HEK293 (cell line): ENCODE results near the gene TGFB3.

Experiments
- BCL11A ChIP-seq: fragments of 450-650 bp; formaldehyde crosslinking; IDR thresholded peaks from 2 replicates; pipeline ENCODE4 v1.5.1; 2016; ENCODE audit warnings: low read depth, missing biosample characterization, missing genetic modification characterization
- KLF8 ChIP-seq: fragments of 450-650 bp; formaldehyde crosslinking; IDR thresholded peaks from 2 replicates; pipeline ENCODE4 v1.5.1; 2016; ENCODE audit warnings: missing biosample characterization, missing genetic modification characterization
- ZBTB1 ChIP-seq: fragments of 450-650 bp; formaldehyde crosslinking; IDR thresholded peaks from 2 replicates; pipeline ENCODE4 v1.5.1; 2016; ENCODE audit warnings: missing biosample characterization, missing genetic modification characterization
- ZBTB20 ChIP-seq: fragments of 450-650 bp; formaldehyde crosslinking; IDR thresholded peaks from 2 replicates; pipeline ENCODE4 v1.5.1; 2016; ENCODE audit warnings: missing biosample characterization, missing genetic modification characterization
- ZIC2 ChIP-seq: fragments of 450-650 bp; formaldehyde crosslinking; IDR thresholded peaks from 2 replicates; pipeline ENCODE4 v1.5.1; 2016; ENCODE audit warnings: missing biosample characterization, missing genetic modification characterization
- ZNF121 ChIP-seq: fragments of 450-650 bp; formaldehyde crosslinking; IDR thresholded peaks from 2 replicates; pipeline ENCODE4 v1.5.1; 2016; ENCODE audit warnings: missing biosample characterization, missing genetic modification characterization
- ZNF274 ChIP-seq, 2 experiments: fragments of 200-500 bp in 1 of 2; fragments of 450-650 bp in 1 of 2; sonication (Bioruptor generic) in 1 of 2; formaldehyde crosslinking in 1 of 2; IDR thresholded peaks; 2 replicates each; pipeline versions ENCODE4 v1.5.1 to v1.6.1; 2014 to 2016; ENCODE audit warnings: borderline replicate concordance in 1 of 2, inconsistent platforms in 1 of 2, low read length in 1 of 2, missing biosample characterization in 1 of 2, missing genetic modification characterization in 1 of 2
- ZNF514 ChIP-seq: fragments of 450-650 bp; formaldehyde crosslinking; IDR thresholded peaks from 2 replicates; pipeline ENCODE4 v1.5.1; 2016; ENCODE audit warnings: missing biosample characterization, missing genetic modification characterization
- ZNF549 ChIP-seq: fragments of 450-650 bp; IDR thresholded peaks from 2 replicates; pipeline ENCODE4 v1.5.1; 2018; ENCODE audit warnings: missing biosample characterization, missing genetic modification characterization, mild to moderate bottlenecking, inconsistent platforms, moderate library complexity
- ZNF76 ChIP-seq: fragments of 450-650 bp; formaldehyde crosslinking; IDR thresholded peaks from 2 replicates; pipeline ENCODE4; 2016; ENCODE audit warnings: low read depth, missing biosample characterization, missing genetic modification characterization, borderline replicate concordance
- TF ChIP-seq, protein P1 (sequence below): fragments of 450-650 bp; formaldehyde crosslinking; IDR thresholded peaks from 2 replicates; pipeline ENCODE4 v1.5.1; 2016; ENCODE audit warnings: missing biosample characterization, missing genetic modification characterization
- TF ChIP-seq, protein P2 (sequence below): fragments of 450-650 bp; IDR thresholded peaks from 2 replicates; pipeline ENCODE4 v1.5.1; 2018; ENCODE audit warnings: missing biosample characterization, missing genetic modification characterization
- TF ChIP-seq, protein P3 (sequence below): fragments of 450-650 bp; formaldehyde crosslinking; IDR thresholded peaks from 2 replicates; pipeline ENCODE4 v1.5.1; 2016; ENCODE audit warnings: missing biosample characterization, missing genetic modification characterization, borderline replicate concordance
- TF ChIP-seq, protein P4 (sequence below): fragments of 450-650 bp; formaldehyde crosslinking; IDR thresholded peaks from 2 replicates; pipeline ENCODE4 v1.5.1; 2017; ENCODE audit warnings: missing biosample characterization, missing genetic modification characterization

DNA sequence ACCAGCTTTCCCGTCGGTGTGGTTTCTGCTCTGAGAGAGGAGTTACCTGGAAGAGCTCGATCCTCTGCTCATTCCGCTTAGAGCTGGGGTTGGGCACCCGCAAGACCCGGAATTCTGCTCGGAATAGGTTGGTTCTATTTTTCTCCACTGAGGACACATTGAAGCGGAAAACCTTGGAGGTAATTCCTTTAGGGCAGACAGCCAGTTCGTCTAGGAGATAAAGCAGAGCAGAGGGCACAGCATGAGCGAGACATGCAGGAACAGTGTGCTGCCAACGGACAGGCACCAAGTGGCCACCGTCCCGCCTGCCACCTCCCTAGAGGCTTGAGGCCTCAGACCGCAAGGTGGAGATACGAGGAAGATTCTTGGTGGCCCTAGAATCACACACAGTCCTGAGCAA is 10.3 kb downstream of the TGFB3 start:
- TF ChIP-seq, protein P1, sequence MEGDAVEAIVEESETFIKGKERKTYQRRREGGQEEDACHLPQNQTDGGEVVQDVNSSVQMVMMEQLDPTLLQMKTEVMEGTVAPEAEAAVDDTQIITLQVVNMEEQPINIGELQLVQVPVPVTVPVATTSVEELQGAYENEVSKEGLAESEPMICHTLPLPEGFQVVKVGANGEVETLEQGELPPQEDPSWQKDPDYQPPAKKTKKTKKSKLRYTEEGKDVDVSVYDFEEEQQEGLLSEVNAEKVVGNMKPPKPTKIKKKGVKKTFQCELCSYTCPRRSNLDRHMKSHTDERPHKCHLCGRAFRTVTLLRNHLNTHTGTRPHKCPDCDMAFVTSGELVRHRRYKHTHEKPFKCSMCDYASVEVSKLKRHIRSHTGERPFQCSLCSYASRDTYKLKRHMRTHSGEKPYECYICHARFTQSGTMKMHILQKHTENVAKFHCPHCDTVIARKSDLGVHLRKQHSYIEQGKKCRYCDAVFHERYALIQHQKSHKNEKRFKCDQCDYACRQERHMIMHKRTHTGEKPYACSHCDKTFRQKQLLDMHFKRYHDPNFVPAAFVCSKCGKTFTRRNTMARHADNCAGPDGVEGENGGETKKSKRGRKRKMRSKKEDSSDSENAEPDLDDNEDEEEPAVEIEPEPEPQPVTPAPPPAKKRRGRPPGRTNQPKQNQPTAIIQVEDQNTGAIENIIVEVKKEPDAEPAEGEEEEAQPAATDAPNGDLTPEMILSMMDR (tag by site-specific recombination) = no peak
- TF ChIP-seq, protein P2, sequence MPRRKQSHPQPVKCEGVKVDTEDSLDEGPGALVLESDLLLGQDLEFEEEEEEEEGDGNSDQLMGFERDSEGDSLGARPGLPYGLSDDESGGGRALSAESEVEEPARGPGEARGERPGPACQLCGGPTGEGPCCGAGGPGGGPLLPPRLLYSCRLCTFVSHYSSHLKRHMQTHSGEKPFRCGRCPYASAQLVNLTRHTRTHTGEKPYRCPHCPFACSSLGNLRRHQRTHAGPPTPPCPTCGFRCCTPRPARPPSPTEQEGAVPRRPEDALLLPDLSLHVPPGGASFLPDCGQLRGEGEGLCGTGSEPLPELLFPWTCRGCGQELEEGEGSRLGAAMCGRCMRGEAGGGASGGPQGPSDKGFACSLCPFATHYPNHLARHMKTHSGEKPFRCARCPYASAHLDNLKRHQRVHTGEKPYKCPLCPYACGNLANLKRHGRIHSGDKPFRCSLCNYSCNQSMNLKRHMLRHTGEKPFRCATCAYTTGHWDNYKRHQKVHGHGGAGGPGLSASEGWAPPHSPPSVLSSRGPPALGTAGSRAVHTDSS = no peak
- TF ChIP-seq ZNF514 (tag by site-specific recombination) (no peak), ZNF274 (IDR thresholded peaks at IDR 0.05; ENCODE audit: low read length) (no peak), ZNF274 (tag by site-specific recombination; IDR thresholded peaks at IDR 0.05; ENCODE audit: borderline replicate concordance) (no peak), ZNF121 (tag by site-specific recombination) (no peak), KLF8 (tag by site-specific recombination) (no peak), BCL11A (tag by site-specific recombination) (no peak), ZIC2 (no peak), ZBTB1 (tag by site-specific recombination) (no peak), ZBTB20 (no peak), ZNF76 (tag by site-specific recombination) (no peak), ZNF549 (tag by site-specific recombination) (no peak)
- TF ChIP-seq, protein P3, sequence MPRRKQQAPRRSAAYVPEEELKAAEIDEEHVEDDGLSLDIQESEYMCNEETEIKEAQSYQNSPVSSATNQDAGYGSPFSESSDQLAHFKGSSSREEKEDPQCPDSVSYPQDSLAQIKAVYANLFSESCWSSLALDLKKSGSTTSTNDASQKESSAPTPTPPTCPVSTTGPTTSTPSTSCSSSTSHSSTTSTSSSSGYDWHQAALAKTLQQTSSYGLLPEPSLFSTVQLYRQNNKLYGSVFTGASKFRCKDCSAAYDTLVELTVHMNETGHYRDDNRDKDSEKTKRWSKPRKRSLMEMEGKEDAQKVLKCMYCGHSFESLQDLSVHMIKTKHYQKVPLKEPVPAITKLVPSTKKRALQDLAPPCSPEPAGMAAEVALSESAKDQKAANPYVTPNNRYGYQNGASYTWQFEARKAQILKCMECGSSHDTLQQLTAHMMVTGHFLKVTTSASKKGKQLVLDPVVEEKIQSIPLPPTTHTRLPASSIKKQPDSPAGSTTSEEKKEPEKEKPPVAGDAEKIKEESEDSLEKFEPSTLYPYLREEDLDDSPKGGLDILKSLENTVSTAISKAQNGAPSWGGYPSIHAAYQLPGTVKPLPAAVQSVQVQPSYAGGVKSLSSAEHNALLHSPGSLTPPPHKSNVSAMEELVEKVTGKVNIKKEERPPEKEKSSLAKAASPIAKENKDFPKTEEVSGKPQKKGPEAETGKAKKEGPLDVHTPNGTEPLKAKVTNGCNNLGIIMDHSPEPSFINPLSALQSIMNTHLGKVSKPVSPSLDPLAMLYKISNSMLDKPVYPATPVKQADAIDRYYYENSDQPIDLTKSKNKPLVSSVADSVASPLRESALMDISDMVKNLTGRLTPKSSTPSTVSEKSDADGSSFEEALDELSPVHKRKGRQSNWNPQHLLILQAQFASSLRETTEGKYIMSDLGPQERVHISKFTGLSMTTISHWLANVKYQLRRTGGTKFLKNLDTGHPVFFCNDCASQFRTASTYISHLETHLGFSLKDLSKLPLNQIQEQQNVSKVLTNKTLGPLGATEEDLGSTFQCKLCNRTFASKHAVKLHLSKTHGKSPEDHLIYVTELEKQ = no peak
- TF ChIP-seq, protein P4, sequence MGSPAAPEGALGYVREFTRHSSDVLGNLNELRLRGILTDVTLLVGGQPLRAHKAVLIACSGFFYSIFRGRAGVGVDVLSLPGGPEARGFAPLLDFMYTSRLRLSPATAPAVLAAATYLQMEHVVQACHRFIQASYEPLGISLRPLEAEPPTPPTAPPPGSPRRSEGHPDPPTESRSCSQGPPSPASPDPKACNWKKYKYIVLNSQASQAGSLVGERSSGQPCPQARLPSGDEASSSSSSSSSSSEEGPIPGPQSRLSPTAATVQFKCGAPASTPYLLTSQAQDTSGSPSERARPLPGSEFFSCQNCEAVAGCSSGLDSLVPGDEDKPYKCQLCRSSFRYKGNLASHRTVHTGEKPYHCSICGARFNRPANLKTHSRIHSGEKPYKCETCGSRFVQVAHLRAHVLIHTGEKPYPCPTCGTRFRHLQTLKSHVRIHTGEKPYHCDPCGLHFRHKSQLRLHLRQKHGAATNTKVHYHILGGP (tag by site-specific recombination) = no peak
